Esophagus squamous epithelium (tissue), 4 donors: Measurements from ENCODE around the gene MLLT10.

Experiments used
- CTCF ChIP-seq, 6 experiments: fragments of 450-650 bp in 4 of 6; fragments of 200-600 bp in 2 of 6; sonication (generic) in 2 of 6; IDR thresholded peaks; one replicate each; pipeline ENCODE4 v1.5.1; 2016 to 2019; ENCODE audit warnings: antibody characterized with exemption in 6 of 6, mild to moderate bottlenecking in 4 of 6, moderate library complexity in 4 of 6
- POLR2A ChIP-seq, 4 donors: fragments of 450-650 bp; IDR thresholded peaks; one replicate each; pipeline ENCODE4 v1.6.1; 2017; ENCODE audit warnings: antibody characterized with exemption in 4 of 4, mild to moderate bottlenecking in 4 of 4, moderate library complexity in 3 of 4

- TF ChIP-seq CTCF (IDR thresholded peaks at IDR 0.05): peak in 4 of 6 experiments; percentile 12 to 47 (median 25)
- peak in 3 of 4 donors; percentile 44 to 87 (median 77) for TF ChIP-seq POLR2A (IDR thresholded peaks at IDR 0.05)
These were observed at the start of gene MLLT10 for GRCh38 chr10:21533467-21534279.
